ENCODE measurements around the gene ATG10. TPM values are rescaled to one million over a fixed set of nuclear protein-coding genes. Genes with fewer than 3 reads are reported as not detected.

Gene ATG10
- polyA plus RNA-seq, 1 of the 3 experiments (the other 2 are of a cell fraction) = 3.2 TPM

DNA sequence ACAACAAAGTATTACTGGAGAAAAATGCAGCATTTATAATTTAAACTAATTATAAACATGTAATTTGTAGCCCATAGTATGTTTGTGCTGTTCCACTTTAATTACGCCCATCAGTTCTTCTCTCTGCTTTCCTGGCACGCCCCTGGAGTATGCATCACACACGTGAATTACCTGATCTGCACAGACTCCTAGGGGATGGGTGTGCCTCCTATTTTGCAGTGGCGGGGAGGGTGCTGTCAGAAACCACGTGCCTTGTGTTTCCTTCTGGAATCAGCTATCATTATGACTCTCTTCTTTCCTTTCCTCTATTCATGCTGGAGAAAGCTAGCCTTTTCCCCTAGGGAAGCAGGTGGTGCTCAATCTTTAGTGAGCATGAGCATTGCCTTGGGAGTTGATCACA lies 263.1 kb downstream of the ATG10 start:
- Histone ChIP-seq H3K4me3 (ENCODE audit: low read depth in 2 of 2, low read length in 1 of 2) (no peak overlapping the region), H4K20me1 (ENCODE audit: insufficient read depth) (no peaks in the 10 kb centered on the region), H3K9me3 (no peaks in the 10 kb centered on the region), H3K79me2 (ENCODE audit: insufficient read depth) (no peaks in the 10 kb centered on the region), H3K36me3 (replicated peaks in 1 of 2; ENCODE audit: control insufficient read depth in 1 of 2, insufficient read depth in 2 of 2, low read length in 1 of 2) (no peaks in the 10 kb centered on the region), H3K4me1 (ENCODE audit: control insufficient read depth in 1 of 2, insufficient read depth in 2 of 2, low read depth in 1 of 2, low read length in 1 of 2) (peaks cover 0 to 2% of the 10 kb centered on the region in 2 experiments; a peak in 2 of 4 replicates), H3K27ac (ENCODE audit: low read depth in 2 of 2, low read length in 1 of 2) (no peak overlapping the region), H2AFZ (ENCODE audit: low read depth) (no peak overlapping the region), H3F3A (replicated peaks; ENCODE audit: insufficient read depth) (no peaks in the 10 kb centered on the region), H3K9me2 (no peaks in the 10 kb centered on the region), H3K4me2 (no peak overlapping the region), H3K27me3 (ENCODE audit: insufficient read depth) (no peaks in the 10 kb centered on the region), H3K9ac (no peak overlapping the region)
- CTCF ChIA-PET = interaction anchor here (0.6 to 2.2 kb wide), 5 partner anchors 9 to 920 kb away, joined by 3 to 11 read pairs (median 3); no protein-coding TSS in a partner anchor
- POLR2A ChIA-PET = no interaction called here
- 85% methylated on average over 5 of the region's 5 CpGs for WGBS (ENCODE audit: low lambda C conversion rate)
- no peak for DNase-seq
- TF ChIP-seq GABPA (IDR thresholded peaks at IDR 0.05; ENCODE audit: low read depth) (no peak), CHD2 (IDR thresholded peaks at IDR 0.05; ENCODE audit: low read length, partially characterized antibody) (no peak), GATA2 (CRISPR knock-in tag; IDR thresholded peaks at IDR 0.05) (no peak), SIN3A (IDR thresholded peaks at IDR 0.05; ENCODE audit: borderline replicate concordance, low read depth, low read length) (no peak), TCF12 (IDR thresholded peaks at IDR 0.05) (no peak), RFX5 (IDR thresholded peaks at IDR 0.05; ENCODE audit: low read length) (no peak), EZH2phosphoT487 (IDR thresholded peaks at IDR 0.05; ENCODE audit: borderline replicate concordance, low read depth) (no peak)
- TF ChIP-seq, protein P1, sequence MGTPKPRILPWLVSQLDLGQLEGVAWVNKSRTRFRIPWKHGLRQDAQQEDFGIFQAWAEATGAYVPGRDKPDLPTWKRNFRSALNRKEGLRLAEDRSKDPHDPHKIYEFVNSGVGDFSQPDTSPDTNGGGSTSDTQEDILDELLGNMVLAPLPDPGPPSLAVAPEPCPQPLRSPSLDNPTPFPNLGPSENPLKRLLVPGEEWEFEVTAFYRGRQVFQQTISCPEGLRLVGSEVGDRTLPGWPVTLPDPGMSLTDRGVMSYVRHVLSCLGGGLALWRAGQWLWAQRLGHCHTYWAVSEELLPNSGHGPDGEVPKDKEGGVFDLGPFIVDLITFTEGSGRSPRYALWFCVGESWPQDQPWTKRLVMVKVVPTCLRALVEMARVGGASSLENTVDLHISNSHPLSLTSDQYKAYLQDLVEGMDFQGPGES (IDR thresholded peaks at IDR 0.05; ENCODE audit: low read depth, low read length) = no peak

DNA sequence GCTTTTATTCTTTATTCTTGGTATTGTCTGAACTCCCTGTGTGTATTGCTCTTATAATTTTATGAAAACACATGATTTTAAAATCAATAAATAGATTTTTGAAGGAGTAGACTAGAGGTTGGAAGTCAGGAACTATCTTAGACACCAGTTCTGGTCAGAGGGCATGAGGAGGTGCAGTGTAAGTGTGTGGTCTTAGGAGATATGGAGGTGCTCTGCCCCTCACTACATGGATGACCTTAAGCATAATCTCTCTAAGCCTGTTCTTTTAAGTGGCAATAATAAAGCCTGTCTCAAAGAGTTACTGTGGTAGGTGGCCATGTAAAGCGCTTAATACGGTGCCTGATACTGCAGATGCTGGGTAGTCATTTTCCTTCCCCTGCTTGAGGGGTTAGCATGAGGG lies 272.3 kb downstream of the ATG10 start:
- H3K9me3 ChIP-seq = peaks cover 13% of the 10 kb centered on the region
- TF ChIP-seq, protein P2, sequence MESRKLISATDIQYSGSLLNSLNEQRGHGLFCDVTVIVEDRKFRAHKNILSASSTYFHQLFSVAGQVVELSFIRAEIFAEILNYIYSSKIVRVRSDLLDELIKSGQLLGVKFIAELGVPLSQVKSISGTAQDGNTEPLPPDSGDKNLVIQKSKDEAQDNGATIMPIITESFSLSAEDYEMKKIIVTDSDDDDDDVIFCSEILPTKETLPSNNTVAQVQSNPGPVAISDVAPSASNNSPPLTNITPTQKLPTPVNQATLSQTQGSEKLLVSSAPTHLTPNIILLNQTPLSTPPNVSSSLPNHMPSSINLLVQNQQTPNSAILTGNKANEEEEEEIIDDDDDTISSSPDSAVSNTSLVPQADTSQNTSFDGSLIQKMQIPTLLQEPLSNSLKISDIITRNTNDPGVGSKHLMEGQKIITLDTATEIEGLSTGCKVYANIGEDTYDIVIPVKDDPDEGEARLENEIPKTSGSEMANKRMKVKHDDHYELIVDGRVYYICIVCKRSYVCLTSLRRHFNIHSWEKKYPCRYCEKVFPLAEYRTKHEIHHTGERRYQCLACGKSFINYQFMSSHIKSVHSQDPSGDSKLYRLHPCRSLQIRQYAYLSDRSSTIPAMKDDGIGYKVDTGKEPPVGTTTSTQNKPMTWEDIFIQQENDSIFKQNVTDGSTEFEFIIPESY (IDR thresholded peaks at IDR 0.05; ENCODE audit: borderline replicate concordance, low read depth) = no peak
- TF ChIP-seq, protein P3, sequence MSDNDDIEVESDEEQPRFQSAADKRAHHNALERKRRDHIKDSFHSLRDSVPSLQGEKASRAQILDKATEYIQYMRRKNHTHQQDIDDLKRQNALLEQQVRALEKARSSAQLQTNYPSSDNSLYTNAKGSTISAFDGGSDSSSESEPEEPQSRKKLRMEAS (IDR thresholded peaks at IDR 0.05; ENCODE audit: low read depth) = no peak
- no peak for TF ChIP-seq YY1 (IDR thresholded peaks at IDR 0.05; ENCODE audit: low read depth)
- TF ChIP-seq RCOR1 (IDR thresholded peaks at IDR 0.05; ENCODE audit: low read length) = no peak
- TF ChIP-seq FOXM1 (IDR thresholded peaks at IDR 0.05; ENCODE audit: low read depth) = no peak
- TF ChIP-seq, protein P1 (IDR thresholded peaks at IDR 0.05; ENCODE audit: low read depth, low read length) = no peak
- TF ChIP-seq EP300 (IDR thresholded peaks at IDR 0.05; ENCODE audit: borderline replicate concordance in 1 of 2, low read depth in 1 of 2, low read length in 1 of 2) = no peak
- no peak for TF ChIP-seq RAD21 (IDR thresholded peaks at IDR 0.05; ENCODE audit: low read length)
- no peak for TF ChIP-seq MEF2A (IDR thresholded peaks at IDR 0.05; ENCODE audit: borderline replicate concordance, low read depth)
- no peak for TF ChIP-seq RFX5 (IDR thresholded peaks at IDR 0.05; ENCODE audit: low read length)
- no peak for TF ChIP-seq FOXJ3 (CRISPR knock-in tag; IDR thresholded peaks at IDR 0.05)
- H3K27ac ChIP-seq (ENCODE audit: low read depth in 2 of 2, low read length in 1 of 2) = no peak overlapping the region
- no peaks in the 10 kb centered on the region for H3K27me3 ChIP-seq (ENCODE audit: insufficient read depth)
- H3K4me2 ChIP-seq = no peak overlapping the region
- no peaks in the 10 kb centered on the region for H3K9me2 ChIP-seq
- H3K36me3 ChIP-seq (replicated peaks in 1 of 2; ENCODE audit: control insufficient read depth in 1 of 2, insufficient read depth in 2 of 2, low read length in 1 of 2) = peaks cover 0 to 11% of the 10 kb centered on the region in 2 experiments
- 86% methylated on average over 2 of the region's 2 CpGs for WGBS (ENCODE audit: low lambda C conversion rate)
- H4K20me1 ChIP-seq (ENCODE audit: insufficient read depth) = no peaks in the 10 kb centered on the region
- POLR2A ChIA-PET = no interaction called here
- no peaks in the 10 kb centered on the region for H3K4me1 ChIP-seq (ENCODE audit: control insufficient read depth in 1 of 2, insufficient read depth in 2 of 2, low read depth in 1 of 2, low read length in 1 of 2)
- H2AFZ ChIP-seq (ENCODE audit: low read depth) = no peak overlapping the region
- H3K9ac ChIP-seq = no peak overlapping the region
- no peak for DNase-seq
- no peaks in the 10 kb centered on the region for H3K79me2 ChIP-seq (ENCODE audit: insufficient read depth)
- no peak overlapping the region; a peak in 1 of 4 replicates for H3K4me3 ChIP-seq (ENCODE audit: low read depth in 2 of 2, low read length in 1 of 2)
- CTCF ChIA-PET = interaction anchor here (1.8 to 2.1 kb wide), 3 partner anchors 13 to 17 kb away, joined by 6 to 12 read pairs (median 6); no protein-coding TSS in a partner anchor
- H3F3A ChIP-seq (replicated peaks; ENCODE audit: insufficient read depth) = peaks cover 4% of the 10 kb centered on the region
